HG02798 (cell line): ENCODE measurements around the gene ZWILCH.

Experiments used
- ATAC-seq: cut with Tn5 transposase; IDR thresholded peaks from one replicate; pipeline ENCODE4 v1.9.1; 2021; ENCODE audit warnings: mild to moderate bottlenecking; ENCODE audit not compliant: unreplicated experiment, poor library complexity

Gene ZWILCH

DNA sequence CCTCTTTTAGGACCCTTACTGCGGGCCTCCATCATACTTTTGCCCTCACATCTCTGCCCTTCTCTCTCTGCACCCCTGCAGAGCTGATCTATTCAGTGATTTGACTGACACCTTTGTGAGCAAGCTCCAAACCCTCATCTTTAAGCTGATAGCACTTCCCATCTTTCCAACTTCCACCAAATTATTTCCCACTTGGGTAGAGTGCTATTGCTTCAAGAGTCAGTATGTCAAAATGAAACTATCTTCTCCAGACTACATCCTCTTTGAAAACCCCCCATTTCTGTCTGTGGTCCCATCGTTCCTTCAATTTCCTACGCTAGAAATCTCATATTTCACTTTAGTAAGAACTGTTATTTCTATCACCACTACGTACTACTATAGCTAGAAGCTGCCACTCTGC, 19.7 kb downstream of the ZWILCH start:
- ATAC-seq: no peak

DNA sequence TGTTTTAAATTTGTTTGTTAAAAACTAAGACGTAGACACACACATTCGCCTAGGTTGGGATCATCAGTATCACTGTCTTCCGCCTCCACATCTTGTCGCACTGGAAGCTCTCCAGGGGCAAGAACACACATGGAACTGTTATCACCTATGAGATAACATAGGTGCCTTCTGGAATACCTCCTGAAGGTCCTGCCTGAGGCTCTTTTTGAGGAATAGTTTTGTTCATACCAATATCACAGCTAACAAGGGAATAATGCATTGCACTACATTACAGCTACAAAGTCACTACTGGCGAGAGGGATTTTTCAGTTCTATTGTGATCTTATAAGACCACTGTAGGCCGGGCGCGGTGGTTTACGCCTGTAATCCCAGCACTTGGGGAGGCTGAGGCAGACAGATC, 29.9 kb downstream of the ZWILCH start:
- ATAC-seq: no peak

DNA sequence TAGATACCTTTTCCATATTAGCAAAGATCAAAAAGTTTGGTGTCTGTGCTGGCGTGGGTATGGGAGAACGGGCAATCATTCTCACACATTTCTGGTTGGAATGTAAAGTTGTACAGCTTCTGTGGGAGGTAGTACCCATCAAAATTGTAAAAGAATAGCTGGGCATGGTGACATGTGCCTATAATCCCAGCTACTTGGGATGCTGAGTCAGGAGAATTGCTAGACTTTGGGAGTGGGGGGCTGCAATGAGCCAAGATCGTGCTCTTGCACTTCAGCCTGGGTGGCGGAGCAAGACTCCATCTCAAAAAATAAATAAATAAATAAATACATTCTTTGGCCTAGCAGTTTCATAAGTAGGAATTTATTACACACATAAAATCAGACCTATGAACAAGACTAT, 37.8 kb downstream of the ZWILCH start:
- no peak for ATAC-seq

DNA sequence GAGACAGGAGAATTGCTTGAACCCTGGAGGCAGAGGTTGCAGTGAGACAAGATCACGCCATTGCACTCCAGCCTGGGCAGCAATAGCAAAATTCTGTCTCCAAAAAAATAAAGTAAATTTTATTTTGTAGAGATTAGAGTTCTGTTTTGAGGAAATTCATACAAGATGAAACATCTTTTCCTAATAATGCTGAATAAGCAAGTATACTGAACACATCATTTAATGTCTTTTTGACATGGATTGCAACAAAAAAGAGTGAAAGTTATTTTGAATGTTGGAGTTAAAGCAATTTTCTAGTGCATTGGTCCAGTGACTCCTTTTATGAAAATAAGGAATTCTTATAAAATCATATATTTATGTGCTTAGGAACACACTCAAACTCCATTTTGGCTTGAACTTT, 40.1 kb downstream of the ZWILCH start:
- ATAC-seq: no peak

DNA sequence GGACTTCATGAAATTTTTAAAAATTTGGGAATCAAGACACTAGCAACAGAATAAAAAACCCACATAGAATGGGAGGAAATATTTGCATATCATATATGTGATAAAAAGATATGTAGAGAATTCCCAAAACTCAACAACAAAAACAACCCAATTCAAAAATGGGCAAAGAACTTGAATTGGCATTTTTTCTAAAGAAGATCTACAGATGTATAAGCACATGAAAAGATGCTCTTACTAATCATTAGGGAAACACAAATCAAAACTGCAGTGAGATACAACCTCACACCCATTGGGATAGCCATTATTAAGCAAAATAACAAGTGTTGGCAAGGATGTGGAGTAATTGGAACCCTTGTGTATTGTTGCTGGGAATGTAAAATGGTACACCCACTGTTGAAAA, 50.6 kb downstream of the ZWILCH start:
- no peak for ATAC-seq

DNA sequence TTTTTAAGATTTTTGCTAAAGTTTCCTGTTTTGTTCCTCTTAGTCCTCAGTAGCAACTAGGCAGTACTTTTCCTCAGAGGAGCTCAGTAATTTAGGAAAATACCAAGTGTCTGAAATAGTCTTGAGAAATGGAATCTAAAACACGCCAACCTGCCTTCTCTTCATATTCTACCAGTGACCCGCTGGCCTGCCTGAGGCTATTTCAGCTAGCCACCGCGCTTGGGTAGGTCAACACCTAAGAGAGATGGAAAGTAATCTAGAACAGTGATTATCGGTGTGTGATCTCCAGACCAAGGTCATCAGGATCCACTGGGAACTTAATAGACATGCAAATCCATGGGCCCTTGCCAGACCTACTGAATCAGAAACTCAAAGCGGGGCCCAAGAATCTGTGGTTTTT, 53.1 kb downstream of the ZWILCH start:
- ATAC-seq: no peak

DNA sequence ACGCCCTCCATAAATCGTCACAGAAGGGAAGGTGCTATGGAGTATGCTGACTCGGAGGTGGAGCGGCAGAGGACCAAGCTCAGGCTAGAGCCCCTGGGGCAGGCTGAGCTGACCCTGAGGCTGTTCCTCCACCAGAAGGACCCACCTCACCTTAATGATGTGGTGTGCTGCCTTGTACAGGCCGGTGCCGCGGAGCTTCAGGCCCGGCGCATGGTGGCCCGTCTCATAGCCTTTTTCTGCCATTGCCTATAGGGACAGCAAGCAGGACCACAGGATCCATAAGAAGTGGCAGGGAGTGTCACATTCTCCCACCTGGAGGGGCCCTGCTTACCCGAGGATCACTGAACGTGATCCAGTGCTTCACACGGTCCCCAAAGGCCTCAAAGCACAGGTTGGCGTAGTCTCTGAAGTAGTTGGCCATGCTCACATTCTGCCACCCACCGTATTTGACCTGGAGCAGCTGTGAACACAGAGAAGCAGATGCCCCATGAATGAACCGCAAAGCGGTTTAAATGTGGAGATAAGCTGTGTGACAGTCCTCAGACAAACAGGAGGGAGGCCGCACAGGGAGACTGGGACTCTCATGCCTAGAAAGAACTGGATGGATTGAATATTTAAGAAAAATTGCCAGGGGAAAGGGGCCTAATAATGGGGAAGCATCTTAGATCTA, 55.9 kb downstream of the ZWILCH start:
- no peak for ATAC-seq

DNA sequence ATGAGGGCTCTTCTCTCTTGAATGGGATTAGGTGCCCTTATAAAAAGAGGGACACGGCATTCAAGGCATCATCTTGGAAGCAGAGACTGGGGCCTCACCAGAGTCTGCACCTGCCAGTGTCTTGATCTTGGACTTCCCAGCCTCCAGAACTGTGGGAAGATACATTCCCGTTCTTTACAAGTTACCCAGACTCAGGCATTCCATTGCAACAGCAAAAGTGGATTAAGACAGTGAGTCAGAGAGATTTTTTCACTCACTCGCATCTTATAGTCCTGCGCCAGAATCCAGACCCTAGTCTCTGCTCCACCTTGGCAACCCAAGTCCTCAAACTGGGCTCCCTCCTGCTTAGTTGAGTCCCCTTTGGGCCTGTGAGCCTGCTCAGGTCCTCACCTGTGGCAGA, 58.0 kb downstream of the ZWILCH start:
- ATAC-seq: no peak

DNA sequence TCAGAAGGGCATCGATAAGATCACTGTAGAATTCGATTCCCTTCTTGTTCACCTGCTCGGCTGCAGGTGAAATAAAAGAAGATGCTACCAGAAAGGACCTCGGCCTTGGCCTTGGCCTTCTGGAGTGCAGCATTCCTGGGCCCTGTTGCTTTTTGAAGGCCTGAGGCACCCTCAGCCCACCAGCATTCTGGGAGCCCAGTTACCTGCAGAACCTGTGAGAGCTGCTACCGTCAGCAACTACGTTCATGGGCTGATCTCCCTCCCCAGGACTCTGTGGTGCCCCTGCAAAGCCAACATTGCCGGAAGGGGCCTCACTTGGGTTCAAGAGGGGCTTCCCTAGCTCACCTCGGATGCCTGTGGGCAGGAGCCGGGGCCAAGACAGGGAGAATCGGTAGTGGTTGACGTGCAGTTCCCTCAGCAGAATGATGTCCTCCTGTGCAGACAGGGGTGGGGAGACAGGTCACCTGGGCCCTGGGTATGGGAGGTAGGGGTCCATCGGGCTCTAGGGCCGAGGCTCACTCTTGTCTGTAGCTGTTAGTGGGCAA, 58.5 kb downstream of the ZWILCH start:
- no peak for ATAC-seq

DNA sequence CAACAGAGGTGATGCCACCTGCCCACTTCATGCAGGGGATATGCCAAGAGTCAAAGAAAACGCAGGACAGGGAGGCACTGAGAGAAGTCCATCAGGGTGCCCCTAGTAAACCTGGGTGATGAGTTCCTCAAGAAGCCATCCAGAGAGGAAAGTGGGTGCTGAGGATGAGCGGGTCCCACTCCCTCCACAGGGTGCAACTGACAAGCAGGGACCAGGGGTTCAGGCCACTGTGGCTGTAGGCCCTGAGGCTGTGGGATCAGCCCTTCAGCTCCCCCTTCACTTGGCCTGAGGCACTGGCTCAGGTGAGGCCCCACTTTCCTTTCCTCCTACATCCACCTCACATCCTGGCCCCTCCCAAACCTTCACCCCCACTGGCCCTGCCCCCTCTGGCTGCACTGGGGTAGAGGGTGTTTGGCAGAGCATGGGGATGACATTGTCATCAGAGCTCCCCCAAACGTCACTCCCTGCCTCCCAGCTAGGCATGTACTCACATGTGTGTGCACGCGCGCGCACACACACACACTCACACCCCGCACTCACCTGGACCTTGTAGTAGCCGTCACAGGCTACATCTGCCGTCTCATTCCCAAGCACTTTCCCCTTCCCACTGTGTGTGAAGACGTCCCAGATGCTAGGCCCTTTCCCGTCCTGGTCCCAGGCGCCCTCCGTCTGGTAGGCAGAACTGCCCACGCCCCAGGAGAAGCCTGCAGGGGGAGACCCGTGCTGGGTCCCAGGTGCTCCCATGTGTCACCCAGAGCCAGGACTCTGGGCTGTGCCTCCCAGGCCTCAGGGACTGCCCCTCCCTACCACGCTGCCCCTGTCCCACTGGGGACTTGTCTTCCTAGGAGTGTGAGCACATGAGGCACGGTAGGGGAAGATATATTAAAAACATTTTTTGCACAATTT, 59.3 kb downstream of the ZWILCH start:
- no peak for ATAC-seq

DNA sequence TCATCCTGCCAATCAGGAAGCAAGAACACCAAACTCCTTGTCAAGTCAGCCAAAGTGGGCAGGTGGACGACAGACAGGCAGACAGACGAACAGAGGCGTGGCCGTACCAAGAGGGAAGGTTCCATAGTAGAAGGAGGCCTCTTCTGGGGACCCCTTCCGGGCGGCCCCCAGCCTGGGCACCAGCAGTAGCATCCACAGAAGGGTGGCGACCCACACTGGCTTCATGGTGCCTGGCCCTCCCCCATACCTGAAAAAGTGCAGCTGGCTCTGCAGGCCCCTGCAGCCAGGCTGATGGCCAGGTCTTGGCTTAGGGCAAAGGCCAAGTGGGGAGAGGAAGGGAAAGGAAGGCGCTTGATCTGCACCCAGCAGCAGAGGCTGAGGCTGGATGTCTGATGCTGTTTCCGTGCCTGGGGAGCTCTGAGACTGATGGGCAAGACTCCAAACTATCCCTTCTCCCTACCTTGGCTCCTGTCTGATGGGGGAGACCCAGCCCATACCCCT, 60.1 kb downstream of the ZWILCH start:
- no peak for ATAC-seq

DNA sequence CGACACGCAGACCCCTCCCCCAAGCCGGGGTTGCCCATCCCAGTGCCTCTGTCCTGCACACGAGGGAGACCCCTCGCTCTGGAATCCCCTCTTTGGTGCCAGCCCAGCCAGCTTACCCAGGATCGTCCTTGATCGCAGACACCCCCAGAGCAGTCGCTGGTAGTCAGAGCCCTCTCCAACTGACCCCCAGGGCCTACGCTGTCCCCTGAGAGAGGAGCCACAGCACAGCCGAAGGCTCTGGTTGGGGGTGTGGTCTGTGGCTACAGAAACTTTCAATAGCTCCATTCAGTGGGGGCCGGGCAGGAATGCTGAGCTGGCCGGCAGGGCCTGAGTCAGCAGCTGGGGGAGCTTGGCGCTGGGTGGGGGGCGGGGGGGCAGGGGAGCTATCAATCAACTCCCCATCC, 60.6 kb downstream of the ZWILCH start, which contains the start of gene LCTL:
Gene LCTL (minus strand): TSS at position 258 of the 404 bp plus-strand sequence. CDS start 633 bp downstream, outside the sequence.
- ATAC-seq: no peak

DNA sequence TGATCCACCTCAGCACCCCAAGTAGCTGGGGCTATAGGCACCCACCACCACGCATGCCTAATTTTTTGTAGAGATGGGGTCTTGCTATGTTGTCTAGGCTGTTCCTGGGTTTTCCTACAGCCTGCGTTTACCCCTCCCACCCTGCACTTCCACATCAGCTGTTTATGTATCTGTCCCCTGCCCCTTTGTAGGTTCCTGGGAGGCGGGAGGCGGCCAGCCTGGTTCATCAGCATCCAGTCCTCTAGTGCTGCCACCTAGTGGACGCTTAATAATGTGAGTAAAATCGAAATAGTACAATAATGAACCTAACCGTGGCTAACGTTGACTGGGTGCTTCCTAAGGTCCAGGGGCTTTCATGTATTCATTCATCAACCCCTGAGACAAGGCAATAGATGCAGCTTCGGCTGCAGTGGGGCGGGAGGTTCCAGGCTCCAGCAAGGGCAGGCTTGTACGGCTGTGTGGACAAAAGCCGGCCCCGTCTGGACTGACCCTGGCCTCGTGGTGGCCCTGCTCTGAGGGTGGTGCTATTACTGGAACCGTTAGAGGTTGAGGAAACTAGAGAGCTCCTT, 61.9 kb downstream of the ZWILCH start:
- no peak for ATAC-seq

DNA sequence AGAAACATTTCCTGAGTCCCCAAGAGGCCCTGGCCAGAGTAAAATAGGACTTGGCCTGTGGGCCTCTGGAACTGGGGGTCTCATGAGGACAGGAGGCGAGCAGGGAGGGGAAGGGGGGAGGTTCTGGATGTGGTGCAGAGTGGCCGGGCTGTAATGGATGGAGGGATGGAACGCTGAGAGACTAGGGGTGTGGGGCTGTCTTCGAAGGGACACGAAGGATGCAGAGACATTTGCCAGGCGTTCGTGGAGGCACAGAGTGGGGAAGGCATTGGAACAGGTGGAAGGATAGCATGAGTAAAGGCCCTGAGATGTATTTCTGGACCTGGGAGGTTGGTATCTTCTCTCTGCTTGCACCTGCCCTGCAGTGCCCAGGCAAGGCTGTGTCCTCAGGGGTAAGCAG, 62.8 kb downstream of the ZWILCH start:
- ATAC-seq: no peak

DNA sequence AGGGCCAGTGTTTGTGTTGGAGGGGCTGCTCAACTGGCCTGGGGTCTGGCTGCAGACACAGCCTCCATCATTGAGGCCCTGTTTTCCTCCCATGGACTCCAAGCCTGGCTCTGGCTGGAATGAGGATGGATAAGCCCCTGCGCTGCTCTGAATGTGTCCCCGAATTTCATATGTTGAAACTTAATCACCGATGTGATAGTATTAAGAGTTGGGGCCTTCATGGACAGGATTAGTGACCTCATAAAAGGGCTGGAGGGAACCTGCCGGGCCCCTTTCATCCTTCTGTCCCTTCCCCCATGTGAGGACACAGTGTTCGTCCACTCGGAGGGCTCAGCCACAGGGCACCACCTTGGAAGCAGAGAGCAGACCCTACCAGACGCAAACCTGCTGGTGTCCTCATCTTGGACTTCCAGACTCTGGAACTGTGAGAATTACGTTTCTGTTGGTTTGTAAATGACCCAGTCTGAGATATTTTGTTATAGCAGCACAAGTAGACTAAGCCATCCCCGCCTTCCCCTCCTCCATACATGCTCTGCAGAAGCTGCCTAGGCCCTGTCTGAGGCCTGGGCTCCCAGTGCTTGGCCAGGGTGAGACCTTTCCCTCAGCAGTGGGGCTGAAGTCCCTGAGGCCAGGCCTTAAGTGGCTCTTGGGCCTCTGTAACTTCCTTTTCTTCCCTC, 64.5 kb downstream of the ZWILCH start:
- no peak for ATAC-seq

DNA sequence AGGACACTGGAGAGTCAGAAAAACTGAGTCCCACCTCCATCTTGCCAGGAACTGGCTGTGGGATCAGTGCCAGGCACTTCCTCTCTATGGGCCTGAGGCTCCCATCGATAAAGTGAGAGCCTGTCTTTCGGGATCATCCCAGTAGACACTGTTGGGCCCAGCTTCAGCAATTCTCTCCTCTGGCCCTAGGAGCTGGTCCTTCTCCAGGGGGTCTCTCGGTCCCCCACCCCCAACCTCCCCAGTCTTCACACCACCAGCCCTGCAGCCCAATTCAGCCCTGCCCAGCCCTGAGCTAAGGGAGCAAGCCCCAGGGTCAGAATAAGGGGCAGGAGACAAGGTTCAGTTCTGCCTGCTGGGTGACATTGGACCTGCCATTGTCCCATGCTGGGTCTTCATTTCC, 65.2 kb downstream of the ZWILCH start:
- no peak for ATAC-seq

DNA sequence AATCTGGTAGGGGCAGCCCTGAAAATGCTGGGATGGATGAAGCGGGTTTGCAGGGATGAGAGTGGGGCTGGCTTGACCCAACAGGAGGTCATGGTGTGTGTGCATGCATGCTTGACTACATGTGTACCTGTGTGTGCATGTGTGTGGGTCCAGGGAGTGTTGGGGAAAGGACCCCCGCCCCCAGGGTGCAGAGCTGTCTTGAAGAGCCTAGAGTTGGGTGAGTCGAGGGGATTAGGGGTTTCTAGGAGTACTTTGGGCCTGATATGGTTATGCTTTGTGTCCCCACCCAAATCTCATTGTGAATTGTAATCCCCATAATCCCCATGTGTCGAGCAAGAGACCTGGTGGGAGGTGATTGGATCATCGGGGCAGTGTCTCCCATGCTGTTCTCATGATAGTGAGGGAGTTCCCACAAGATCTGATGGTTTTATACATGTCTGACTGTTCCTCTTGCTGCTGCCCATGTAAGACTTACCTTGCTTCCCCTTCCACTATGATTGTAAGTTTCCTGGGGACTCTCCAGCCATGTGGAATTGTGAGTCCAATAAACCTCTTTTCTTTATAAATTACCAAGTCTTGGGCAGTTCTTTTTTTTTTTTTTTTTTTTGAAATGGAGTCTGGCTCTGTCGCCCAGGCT, 65.8 kb downstream of the ZWILCH start:
- ATAC-seq: no peak

DNA sequence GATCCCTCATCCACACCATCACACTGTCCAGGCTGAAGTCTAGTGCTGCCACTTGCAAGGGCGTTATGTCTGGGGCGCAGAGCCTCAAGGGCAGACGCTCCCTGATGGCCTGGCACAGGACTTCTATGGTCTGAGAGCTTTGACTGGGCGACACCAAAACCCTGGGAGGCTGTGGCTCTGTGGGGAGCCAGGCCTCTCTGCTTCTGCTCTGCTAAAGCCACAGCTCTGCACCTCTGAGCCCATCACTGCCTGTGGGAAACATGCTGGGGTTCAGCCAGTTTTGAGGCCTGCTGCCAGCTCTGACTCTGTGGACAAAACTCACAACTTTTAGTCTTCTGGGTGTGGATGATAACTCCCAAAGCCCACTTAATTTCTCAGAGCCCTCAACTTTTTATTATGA, 67.0 kb downstream of the ZWILCH start:
- no peak for ATAC-seq

DNA sequence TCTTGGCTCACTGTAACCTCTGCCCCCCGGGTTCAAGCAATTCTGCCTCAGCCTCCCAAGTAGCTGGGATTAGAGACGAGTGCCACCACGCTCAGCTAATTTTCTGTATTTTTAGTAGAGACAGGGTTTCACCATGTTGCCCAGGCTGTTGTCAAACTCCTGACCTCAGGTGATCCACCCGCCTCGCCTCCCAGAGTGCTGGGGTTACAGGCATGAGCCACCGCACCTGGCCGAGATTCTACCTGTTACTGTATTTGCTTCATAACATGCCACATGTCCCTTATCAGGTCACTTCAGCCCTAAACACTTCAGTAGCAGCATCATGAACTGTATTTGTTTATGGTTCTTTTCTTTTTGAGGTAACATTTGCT, 68.2 kb downstream of the ZWILCH start:
- ATAC-seq: no peak
